GM21576 (cell line): Measurements from ENCODE around the gene TESK1.
A peak's percentile ranks its signal among the peaks of the same experiment; 100 is the strongest.

Source experiments
- ATAC-seq: cut with Tn5 transposase; IDR thresholded peaks from one replicate; pipeline ENCODE4 v1.9.1; 2021; ENCODE audit warnings: mild to moderate bottlenecking, moderate library complexity; ENCODE audit not compliant: unreplicated experiment

The TESK1 gene

GRCh38 chr9:35604578-35605350 lies at the start of gene TESK1:
TSS of gene TESK1 (plus strand) at chr9:35605262. CDS start at chr9:35605620, 358 bp downstream.
- ATAC-seq = peak; percentile 38

GRCh38 chr9:35555881-35556280 lies 49.2 kb upstream of the TESK1 start:
- no peak for ATAC-seq

GRCh38 chr9:35556776-35557175 lies 48.3 kb upstream of the TESK1 start:
- ATAC-seq = no peak

- ATAC-seq = no peak
These were observed 47.7 kb upstream of the TESK1 start for GRCh38 chr9:35557320-35557719.

- no peak for ATAC-seq
These were observed 46.9 kb upstream of the TESK1 start for GRCh38 chr9:35558185-35558584.

- no peak for ATAC-seq
These were observed 45.1 kb upstream of the TESK1 start for GRCh38 chr9:35559792-35560530.

GRCh38 chr9:35560625-35561337 lies 44.3 kb upstream of the TESK1 start:
- no peak for ATAC-seq

- no peak for ATAC-seq
These were observed 43.4 kb upstream of the TESK1 start for GRCh38 chr9:35561468-35562261.

- no peak for ATAC-seq
These were observed 41.9 kb upstream of the TESK1 start for GRCh38 chr9:35562895-35563780.

GRCh38 chr9:35563791-35564197 lies 41.3 kb upstream of the TESK1 start:
- no peak for ATAC-seq

- ATAC-seq = no peak
These were observed 40.4 kb upstream of the TESK1 start for GRCh38 chr9:35564658-35565061.

- no peak for ATAC-seq
These were observed 38.6 kb upstream of the TESK1 start for GRCh38 chr9:35566417-35566816.

- ATAC-seq = no peak
These were observed 36.9 kb upstream of the TESK1 start for GRCh38 chr9:35568196-35568595.

GRCh38 chr9:35569206-35569605 lies 35.9 kb upstream of the TESK1 start:
- peak; percentile 62 for ATAC-seq

- ATAC-seq = no peak
These were observed 34.2 kb upstream of the TESK1 start for GRCh38 chr9:35570709-35571504.

- no peak for ATAC-seq
These were observed 30.4 kb upstream of the TESK1 start for GRCh38 chr9:35574578-35575122.

GRCh38 chr9:35575478-35575877 lies 29.6 kb upstream of the TESK1 start:
- no peak for ATAC-seq

- no peak for ATAC-seq
These were observed 27.6 kb upstream of the TESK1 start for GRCh38 chr9:35577486-35577885.

GRCh38 chr9:35579130-35579529 lies 25.9 kb upstream of the TESK1 start:
- ATAC-seq = no peak
